GM18870 (cell line): ENCODE measurements around the gene CADM1.
"Not testable (repeated sequence)": the region's sequence is repeated elsewhere in the genome, so short reads cannot be mapped to it uniquely, and the experiment has no call there.

Experiments used
- ATAC-seq: cut with Tn5 transposase; IDR thresholded peaks from one replicate; pipeline ENCODE4 v1.9.1; 2021; ENCODE audit warnings: moderate library complexity; ENCODE audit not compliant: unreplicated experiment

CADM1 gene

GRCh38 chr11:115481528-115481927, 22.7 kb downstream of the CADM1 start:
- no peak for ATAC-seq

DNA sequence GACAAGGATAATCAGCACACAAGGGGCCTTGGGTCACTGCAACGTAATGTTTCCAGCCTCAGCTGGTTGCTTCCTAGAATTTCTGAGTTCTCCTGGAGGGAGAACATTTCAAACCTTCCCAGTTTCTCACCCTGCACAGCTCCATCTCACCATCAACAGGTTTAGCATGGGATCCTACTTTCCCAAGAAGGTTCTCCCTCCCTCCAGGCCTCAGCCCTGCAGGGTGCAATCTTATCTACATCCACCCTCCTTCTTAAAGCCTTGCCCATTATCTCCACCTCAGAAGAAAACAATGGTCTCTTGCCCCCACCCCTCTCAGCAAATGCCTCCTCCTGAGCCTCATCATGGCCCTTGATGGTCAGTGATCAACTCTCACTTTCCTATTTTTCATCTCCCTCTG, 23.6 kb downstream of the CADM1 start:
- ATAC-seq: no peak

GRCh38 chr11:115477410-115477809, 26.8 kb downstream of the CADM1 start:
- ATAC-seq: no peak

DNA sequence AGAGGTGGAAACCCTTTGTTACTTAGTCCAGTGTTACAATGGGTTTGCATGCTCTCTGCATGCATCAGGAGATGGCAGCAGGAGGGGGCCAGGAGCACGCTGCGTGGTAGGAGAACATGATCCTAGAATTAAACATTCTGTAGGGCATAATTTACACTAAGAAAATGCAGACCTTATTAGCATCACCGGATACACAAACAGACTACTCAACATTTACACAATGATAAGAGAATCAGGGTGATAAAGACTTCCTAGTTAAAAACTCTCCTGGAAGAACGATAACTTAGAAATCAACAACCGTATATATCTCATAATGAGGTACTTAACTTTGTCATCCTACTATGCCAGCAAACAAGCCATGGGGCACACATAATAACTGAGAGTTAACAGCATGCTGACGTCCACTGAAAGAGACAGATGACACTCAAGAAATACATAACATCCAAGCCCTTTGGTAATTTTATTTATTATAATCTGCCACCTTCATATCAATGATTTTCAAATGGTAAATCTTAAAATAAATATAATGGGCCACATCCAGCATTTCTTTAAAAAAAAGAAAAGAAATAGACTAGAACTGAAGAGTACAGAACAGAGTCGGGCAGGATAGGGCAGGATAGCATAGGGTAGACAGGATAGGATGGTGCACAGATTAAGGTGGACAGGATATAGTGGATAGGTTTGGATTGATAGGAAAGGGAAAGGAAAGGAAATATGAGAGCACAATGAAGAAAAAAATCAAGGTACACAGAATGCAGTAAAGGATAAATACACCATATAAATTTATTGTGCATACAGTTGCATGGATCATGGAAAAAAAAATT, 27.5 kb downstream of the CADM1 start:
- ATAC-seq: no peak

- no peak for ATAC-seq
Observed at GRCh38 chr11:115475564-115475963, 28.7 kb downstream of the CADM1 start.

DNA sequence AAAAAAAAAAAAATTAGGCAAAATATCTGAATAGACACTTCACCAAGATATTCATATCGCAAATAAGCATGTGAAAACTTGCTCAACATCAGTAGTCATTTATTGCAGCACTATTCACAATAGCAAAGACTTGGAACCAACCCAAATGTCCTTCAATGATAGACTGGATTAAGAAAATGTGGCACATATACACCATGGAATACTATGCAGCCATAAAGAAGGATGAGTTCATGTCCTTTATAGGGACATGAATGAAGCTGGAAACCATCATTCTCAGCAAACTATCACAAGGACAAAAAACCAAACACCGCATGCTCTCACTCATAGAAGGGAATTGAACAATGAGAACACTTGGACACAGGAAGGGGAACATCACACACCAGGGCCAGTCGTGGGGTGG, 29.9 kb downstream of the CADM1 start:
- ATAC-seq: not testable (repeated sequence)

DNA sequence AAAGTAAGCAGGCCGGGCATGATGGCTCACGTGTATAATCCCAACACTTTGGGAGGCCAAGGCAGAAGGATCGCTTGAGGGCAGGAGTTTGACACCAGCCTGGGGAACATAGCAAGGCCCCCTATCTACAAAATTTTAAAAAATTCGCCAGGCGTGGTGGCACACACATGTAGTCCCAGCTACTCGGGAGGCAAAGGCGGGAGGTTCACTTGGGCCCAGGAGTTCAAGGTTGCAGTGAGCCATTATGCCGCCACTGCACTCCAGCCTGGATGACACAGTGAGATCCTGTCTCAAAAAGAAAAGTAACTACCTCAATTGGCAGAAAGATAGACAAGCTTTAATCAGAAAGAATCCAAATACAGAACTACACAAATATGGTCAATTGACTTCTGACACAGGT, 31.0 kb downstream of the CADM1 start:
- no peak for ATAC-seq

GRCh38 chr11:115471367-115471766, 32.8 kb downstream of the CADM1 start:
- peak; percentile 67 for ATAC-seq

GRCh38 chr11:115470928-115471327, 33.3 kb downstream of the CADM1 start:
- ATAC-seq: no peak

DNA sequence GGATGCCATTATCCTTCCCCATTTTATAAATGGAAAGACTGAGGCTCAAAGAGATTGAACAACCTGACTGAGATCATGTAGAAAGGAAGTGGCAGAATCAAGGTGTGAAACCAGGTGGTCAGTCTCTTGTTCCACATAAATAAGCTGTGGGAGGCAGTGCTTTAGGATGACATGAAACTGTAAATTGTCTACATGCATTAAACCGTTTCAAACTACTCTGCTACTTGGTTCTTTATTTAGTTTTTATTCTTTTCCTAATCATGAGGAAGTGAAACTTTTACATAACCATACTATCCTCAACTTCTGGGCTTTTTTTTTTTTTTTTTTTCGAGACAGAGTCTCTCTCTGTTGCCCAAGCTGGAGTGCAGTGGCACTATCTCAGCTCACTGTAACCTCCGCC, 34.9 kb downstream of the CADM1 start:
- peak; percentile 54 for ATAC-seq

GRCh38 chr11:115466122-115466521, 38.1 kb downstream of the CADM1 start:
- no peak for ATAC-seq

DNA sequence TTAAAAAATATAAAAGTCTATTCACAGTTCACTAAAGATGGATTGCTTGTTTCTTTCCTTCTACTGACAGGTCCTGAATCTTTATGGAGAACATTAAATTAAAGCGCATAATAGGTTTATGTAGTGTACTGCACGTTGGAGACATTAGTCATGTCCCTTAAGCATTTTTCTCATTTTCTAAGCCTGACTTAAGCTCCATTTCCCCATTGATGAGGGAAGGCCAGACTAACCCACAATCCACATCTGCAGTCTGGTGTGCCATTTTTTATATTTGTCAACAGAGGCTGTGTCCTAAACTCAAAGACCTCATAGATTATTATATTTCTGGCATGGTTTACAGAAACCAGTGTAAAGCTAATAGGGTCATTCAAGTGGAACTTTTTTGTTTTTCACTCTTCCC, 39.9 kb downstream of the CADM1 start:
- ATAC-seq: no peak

- no peak for ATAC-seq
Observed at GRCh38 chr11:115463606-115464005, 40.6 kb downstream of the CADM1 start.

DNA sequence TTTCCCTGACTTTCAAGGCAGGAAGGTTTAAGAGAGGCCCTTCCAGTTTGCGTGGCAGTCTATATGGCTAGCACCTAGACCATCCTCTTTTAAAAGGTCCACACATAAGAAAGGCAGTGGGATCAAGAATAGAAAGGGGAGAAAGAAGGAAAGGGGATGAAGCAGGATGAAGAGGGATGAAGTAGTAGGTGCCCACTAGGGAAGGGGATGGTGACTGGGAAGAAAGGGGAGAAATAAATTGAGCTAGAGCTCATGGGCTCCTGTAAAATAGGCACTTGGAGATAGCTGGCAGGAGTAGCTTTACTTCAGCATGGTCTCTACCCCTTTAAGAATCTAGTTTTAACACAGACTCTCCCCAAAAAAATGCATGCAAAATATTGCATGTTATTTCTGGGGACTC, 41.5 kb downstream of the CADM1 start:
- ATAC-seq: no peak

GRCh38 chr11:115462004-115462541, 42.1 kb downstream of the CADM1 start:
- ATAC-seq: no peak

DNA sequence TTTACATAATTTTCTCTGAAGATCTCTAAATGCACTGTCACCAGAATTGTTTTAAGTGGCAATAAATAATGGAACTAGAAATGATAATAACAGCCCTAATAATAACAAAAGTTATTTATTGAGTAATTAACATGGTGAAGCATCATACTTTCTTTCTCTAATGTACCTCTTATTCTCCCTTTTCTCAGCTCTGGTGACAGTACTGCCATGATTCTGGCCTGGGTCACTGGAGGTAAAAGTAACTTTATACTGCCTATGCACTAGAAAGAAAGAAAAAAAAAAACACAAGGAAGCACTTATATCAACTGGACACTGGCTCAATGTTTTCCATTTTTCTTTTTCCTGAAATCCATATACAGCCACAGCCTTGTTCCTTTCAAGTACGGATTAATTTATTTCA, 43.7 kb downstream of the CADM1 start:
- no peak for ATAC-seq

- no peak for ATAC-seq
Observed at GRCh38 chr11:115459563-115459962, 44.7 kb downstream of the CADM1 start.

- no peak for ATAC-seq
Observed at GRCh38 chr11:115458877-115459276, 45.3 kb downstream of the CADM1 start.

- no peak for ATAC-seq
Observed at GRCh38 chr11:115456019-115456418, 48.2 kb downstream of the CADM1 start.

DNA sequence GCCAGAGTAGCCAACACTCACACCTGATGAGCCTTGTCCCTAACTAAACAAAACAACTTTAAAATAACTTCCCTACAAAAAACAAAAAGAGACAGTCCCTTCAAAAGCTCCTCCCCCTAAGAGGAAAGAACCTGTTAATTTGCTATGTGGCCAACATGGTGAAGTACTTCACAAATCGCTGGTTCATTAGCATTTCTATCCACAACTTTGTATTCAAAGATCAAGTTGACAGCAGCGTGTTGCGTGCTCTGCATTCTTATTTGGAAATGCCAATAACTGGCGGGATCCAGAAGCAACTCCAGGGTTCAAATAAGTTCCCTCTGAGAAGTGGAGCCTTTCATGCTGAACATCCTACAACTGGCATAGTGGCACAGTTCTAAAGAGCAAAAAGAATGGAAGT, 48.6 kb downstream of the CADM1 start:
- ATAC-seq: no peak

DNA sequence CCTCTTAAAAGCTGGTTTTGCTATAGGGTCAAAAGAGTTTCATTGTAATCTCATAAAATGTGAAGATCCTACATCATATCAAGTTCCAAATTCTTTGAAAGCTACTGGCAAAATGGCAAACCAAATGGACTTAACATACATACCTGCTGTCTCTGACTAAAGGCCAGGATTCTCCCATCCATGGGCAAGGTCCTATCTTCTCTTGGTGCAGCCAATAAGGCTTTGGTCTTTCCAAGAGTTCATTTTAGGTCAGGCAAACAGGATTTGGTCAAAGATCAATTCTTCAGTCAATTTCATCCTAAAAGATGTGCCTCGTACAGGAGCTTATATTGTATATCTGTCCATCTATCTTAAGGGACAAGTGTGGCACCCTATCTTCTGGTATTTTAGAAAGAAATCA, 49.7 kb downstream of the CADM1 start:
- ATAC-seq: no peak

DNA sequence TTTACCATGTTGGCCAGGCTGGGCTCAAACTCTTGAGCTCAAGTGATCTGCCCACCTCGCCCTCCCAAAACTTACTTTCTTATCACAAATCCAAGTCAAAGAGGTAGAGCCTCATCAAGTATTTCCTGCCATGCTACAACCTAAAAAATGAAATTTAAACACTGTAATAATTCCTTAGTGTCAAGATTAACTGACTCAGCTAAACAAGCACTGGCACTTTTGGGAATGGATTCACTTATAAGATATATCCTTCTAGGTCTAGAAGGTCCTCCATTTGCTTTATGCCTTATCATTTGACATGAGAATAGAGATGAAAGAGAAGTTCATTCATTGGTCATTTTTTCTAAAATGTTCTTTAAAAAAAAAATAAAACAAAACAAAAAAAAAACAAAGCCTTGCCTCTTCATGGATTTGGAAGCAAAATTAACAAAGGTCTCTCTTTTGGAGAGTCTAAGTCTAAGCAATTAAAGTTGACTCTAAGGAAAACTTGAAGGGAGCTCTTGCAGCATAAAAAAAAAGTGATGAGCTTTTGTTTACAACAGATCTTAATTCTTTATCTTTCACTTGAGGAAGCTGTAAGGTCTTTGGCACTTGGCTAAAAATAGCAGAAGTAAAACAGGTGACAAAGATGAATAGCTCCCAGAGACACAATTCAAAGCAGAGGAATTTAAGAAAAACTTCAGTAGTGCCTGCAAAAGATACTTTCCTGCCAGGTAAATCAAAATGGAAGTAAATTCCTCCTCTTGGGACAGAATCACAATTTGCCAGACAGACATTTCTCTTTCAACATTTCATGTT, 50.3 kb downstream of the CADM1 start:
- no peak for ATAC-seq
